Erythroblast (primary cell): ENCODE measurements around the gene ADCY3.

Experiments used
- GATA1 ChIP-seq: IDR thresholded peaks from 2 replicates; pipeline ENCODE4 v1.6.1; 2011; ENCODE audit warnings: low read depth, mild to moderate bottlenecking, control low read depth, low read length, moderate library complexity
- POLR2A ChIP-seq: IDR thresholded peaks from 2 replicates; pipeline ENCODE4 v1.6.1; 2011; ENCODE audit warnings: mild to moderate bottlenecking, low read length

DNA sequence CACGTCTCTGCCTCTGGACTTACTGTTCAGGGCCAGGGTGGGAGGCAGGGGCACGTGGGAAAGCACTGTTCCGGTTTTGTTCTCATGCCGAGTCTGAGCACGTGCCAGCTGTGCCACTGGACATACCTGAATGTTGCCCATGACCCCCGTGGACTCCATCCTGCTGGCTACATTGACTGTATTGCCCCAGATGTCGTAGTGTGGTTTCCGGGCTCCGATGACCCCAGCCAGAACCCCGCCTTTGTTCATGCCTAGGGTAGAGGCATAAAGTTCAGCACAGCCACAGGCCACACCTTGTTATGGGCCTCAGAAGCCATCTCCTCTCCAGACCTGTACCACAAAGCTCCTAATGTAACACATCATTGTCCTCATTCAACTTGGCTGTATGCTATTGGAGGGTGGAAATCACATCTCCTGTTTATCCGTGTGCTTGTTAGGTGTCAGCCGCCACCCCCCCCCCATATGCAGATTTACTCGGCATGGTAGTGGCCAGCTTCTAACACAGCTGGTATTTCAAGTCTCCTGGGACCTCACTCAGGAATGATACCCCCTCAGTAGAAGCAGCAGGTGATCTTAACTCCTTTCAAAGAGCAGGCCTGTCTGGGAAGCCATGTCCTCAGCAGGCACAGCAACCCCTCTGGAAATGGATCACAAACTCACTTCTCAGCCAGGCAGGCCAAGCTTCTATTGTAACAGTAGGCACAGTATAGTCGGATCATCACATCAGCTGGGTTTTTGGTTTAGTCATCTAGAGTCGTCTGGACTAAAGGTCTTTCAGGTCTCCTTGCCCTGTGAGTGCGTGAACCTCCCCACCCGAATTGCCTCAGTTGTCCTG, 99.2 kb downstream of the ADCY3 start:
- TF ChIP-seq POLR2A (no peak), GATA1 (no peak)
